ENCODE results near the gene KCNH6. TPM values are rescaled to one million over a fixed set of nuclear protein-coding genes. Genes with fewer than 3 reads are reported as not detected.

The KCNH6 gene
- total RNA-seq, 6 experiments from 2014 or later = not detected

GRCh38 chr17:63493411-63493810 is 29.7 kb upstream of the KCNH6 start:
- no peak for DNase-seq
- H3K4me3 Mint-ChIP-seq = no peak overlapping the region
- H3K27ac Mint-ChIP-seq = no peak overlapping the region
- no peaks in the 10 kb centered on the region for H3K36me3 Mint-ChIP-seq (ENCODE audit: low read depth)
- H3K9me3 Mint-ChIP-seq = no peaks in the 10 kb centered on the region
- TF ChIP-seq CTCF (IDR thresholded peaks at IDR 0.05) = no peak
- H3K4me1 Mint-ChIP-seq (ENCODE audit: low read depth) = peaks cover 12% of the 10 kb centered on the region
- H3K27me3 Mint-ChIP-seq (ENCODE audit: insufficient read depth) = peaks cover 29% of the 10 kb centered on the region

DNA sequence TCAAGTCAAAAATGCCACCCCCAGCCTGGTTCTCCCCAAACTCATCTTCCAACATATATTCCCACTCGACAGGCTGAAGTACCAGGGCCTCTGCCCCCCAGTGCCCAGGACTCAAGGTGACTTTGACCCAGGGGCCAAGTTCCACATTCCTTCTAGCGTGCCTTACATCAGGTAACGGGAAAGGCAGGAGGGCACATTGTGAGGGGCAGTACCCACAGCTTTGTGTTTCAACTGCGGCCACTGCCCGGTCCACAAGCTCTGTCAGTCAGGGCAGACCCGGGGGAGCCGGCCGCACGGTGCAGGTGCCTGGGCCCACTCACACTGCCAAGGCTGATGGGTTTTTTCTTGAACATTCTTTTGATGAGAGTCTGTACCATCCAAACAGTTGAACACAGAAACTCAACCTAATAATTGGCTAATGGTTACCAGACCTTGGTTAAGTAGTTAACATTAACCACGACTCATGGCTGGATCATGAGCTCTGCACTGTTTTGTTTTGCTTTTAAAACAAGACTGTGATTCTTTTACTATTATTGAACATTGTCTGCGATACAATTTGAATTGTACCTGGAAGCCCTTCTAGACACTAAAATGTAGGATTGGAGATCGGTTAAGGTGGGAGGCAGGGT is 28.7 kb upstream of the KCNH6 start:
- Mint-ChIP-seq H3K4me3 (no peak overlapping the region), H3K9me3 (no peaks in the 10 kb centered on the region), H3K27me3 (ENCODE audit: insufficient read depth) (peaks cover 30% of the 10 kb centered on the region), H3K36me3 (ENCODE audit: low read depth) (no peaks in the 10 kb centered on the region), H3K27ac (no peak overlapping the region), H3K4me1 (ENCODE audit: low read depth) (peaks cover 22% of the 10 kb centered on the region)
- DNase-seq = no peak
- no peak for TF ChIP-seq CTCF (IDR thresholded peaks at IDR 0.05)

DNA sequence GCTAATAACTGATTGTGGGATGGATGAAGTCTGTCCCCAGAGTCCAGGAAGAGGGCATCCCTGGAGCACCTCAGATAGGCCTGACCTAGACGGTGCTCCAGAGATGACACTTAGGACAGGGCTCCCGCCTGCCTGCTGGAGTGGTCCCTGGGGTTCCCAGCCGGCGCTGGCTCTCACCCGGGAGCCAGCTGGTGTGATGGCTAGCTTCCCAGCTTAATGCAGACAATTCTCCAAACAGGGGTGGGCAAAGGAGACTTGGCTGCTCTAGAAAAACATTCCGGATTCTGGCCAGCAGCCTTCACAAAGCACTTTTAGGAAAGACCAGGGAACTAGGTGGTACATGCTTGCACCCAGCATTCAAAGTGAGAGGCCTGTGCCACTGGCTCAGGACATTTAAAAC is 27.7 kb upstream of the KCNH6 start:
- Mint-ChIP-seq H3K27ac (no peak overlapping the region), H3K9me3 (no peaks in the 10 kb centered on the region), H3K4me1 (ENCODE audit: low read depth) (peaks cover 23% of the 10 kb centered on the region), H3K4me3 (no peak overlapping the region), H3K27me3 (ENCODE audit: insufficient read depth) (peaks cover 25% of the 10 kb centered on the region), H3K36me3 (ENCODE audit: low read depth) (no peaks in the 10 kb centered on the region)
- no peak for TF ChIP-seq CTCF (IDR thresholded peaks at IDR 0.05)
- no peak for DNase-seq

- no peak for DNase-seq
- Mint-ChIP-seq H3K36me3 (ENCODE audit: low read depth) (no peaks in the 10 kb centered on the region), H3K9me3 (no peaks in the 10 kb centered on the region), H3K27ac (no peak overlapping the region), H3K27me3 (ENCODE audit: insufficient read depth) (peaks cover 28% of the 10 kb centered on the region), H3K4me3 (no peak overlapping the region), H3K4me1 (ENCODE audit: low read depth) (peaks cover 23% of the 10 kb centered on the region)
- no peak for TF ChIP-seq CTCF (IDR thresholded peaks at IDR 0.05)
These were observed 27.0 kb upstream of the KCNH6 start for GRCh38 chr17:63496177-63496576.

GRCh38 chr17:63496663-63497400 is 26.3 kb upstream of the KCNH6 start:
- Mint-ChIP-seq H3K27me3 (ENCODE audit: insufficient read depth) (peaks cover 25% of the 10 kb centered on the region), H3K36me3 (ENCODE audit: low read depth) (no peaks in the 10 kb centered on the region), H3K4me3 (no peak overlapping the region), H3K27ac (no peak overlapping the region), H3K9me3 (no peaks in the 10 kb centered on the region), H3K4me1 (ENCODE audit: low read depth) (peaks cover 23% of the 10 kb centered on the region)
- no peak for DNase-seq
- TF ChIP-seq CTCF (IDR thresholded peaks at IDR 0.05) = no peak
